Naive thymus-derived CD4-positive, alpha-beta T cell (primary cell): ENCODE results near the gene KCNE2. TPM values are rescaled to one million over a fixed set of nuclear protein-coding genes. Genes with fewer than 3 reads are reported as not detected.

ENCODE experiments used
- ATAC-seq: fragments of 150-1000 bp; cut with Tn5 transposase; 2 replicates; pipeline ENCODE4 v1.10.0; 2021; ENCODE audit warnings: mild to moderate bottlenecking, moderate library complexity
- CTCF ChIA-PET: fragments of 350-600 bp; sonication (Branson Sonifier 250); formaldehyde crosslinking; loops from one replicate; lab custom pipeline; 2021; ENCODE audit warnings: antibody characterized with exemption; lab: Charles Lee
- POLR2A ChIA-PET: fragments of 350-600 bp; sonication (Branson Sonifier 250); formaldehyde crosslinking; loops from one replicate; lab custom pipeline; 2021; ENCODE audit warnings: antibody characterized with exemption, inconsistent platforms; lab: Charles Lee
- DNase-seq, 9 donors: peaks; one replicate each; pipeline versions ENCODE4 v3.0.0 to v3.0.0-alpha.2; 2020 to 2022; ENCODE audit warnings: mixed read lengths in 1 of 9
- H3K27ac ChIP-seq: one replicate; pipeline ENCODE4 v1.7.0; 2013; ENCODE audit warnings: mild to moderate bottlenecking, low read depth, low read length, moderate library complexity
- H3K27me3 ChIP-seq, 2 donors: one replicate each; pipeline ENCODE4 v1.7.0; 2013; ENCODE audit warnings: low read length in 2 of 2, mild to moderate bottlenecking in 2 of 2, moderate library complexity in 2 of 2; ENCODE audit not compliant: control insufficient read depth in 2 of 2, insufficient read depth in 2 of 2
- H3K36me3 ChIP-seq, 3 experiments: 1 replicate in 2 of 3; 2 replicates in 1 of 3; pipeline ENCODE4 v1.7.0; 2013; ENCODE audit warnings: low read length in 3 of 3, mild to moderate bottlenecking in 3 of 3, moderate library complexity in 1 of 3; ENCODE audit not compliant: insufficient read depth in 3 of 3, control insufficient read depth in 2 of 3
- H3K4me1 ChIP-seq, 2 donors: one replicate each; pipeline ENCODE4 v1.7.0; 2013; ENCODE audit warnings: low read length in 2 of 2, mild to moderate bottlenecking in 2 of 2, moderate library complexity in 1 of 2; ENCODE audit not compliant: control insufficient read depth in 2 of 2, insufficient read depth in 2 of 2
- H3K4me3 ChIP-seq: 2 replicates; pipeline ENCODE4 v1.7.0; 2013; ENCODE audit warnings: mild to moderate bottlenecking, low read length
- H3K9me3 ChIP-seq, 3 experiments: 1 replicate in 2 of 3; 2 replicates in 1 of 3; pipeline ENCODE4 v1.7.0; 2013; ENCODE audit warnings: low read length in 3 of 3; ENCODE audit not compliant: control insufficient read depth in 2 of 3
- H3K27ac Mint-ChIP-seq, 9 donors: one replicate each; pipeline ENCODE4 v1.8.0; 2020 to 2022; ENCODE audit warnings: mixed read lengths in 9 of 9, mild to moderate bottlenecking in 8 of 9, moderate library complexity in 5 of 9, inconsistent platforms in 2 of 9
- H3K27me3 Mint-ChIP-seq, 5 donors: one replicate each; pipeline ENCODE4 v1.8.0; 2021 to 2022; ENCODE audit warnings: mixed read lengths in 5 of 5, mild to moderate bottlenecking in 1 of 5
- H3K36me3 Mint-ChIP-seq, 5 donors: one replicate each; pipeline ENCODE4 v1.8.0; 2020 to 2022; ENCODE audit warnings: mixed read lengths in 5 of 5, mild to moderate bottlenecking in 3 of 5, inconsistent platforms in 1 of 5
- H3K4me1 Mint-ChIP-seq, 7 donors: one replicate each; pipeline ENCODE4 v1.8.0; 2020 to 2022; ENCODE audit warnings: mixed read lengths in 7 of 7, mild to moderate bottlenecking in 3 of 7, inconsistent platforms in 1 of 7
- H3K4me3 Mint-ChIP-seq, 10 donors: one replicate each; pipeline ENCODE4 v1.8.0; 2020 to 2022; ENCODE audit warnings: mild to moderate bottlenecking in 10 of 10, mixed read lengths in 10 of 10, moderate library complexity in 6 of 10, inconsistent platforms in 2 of 10
- H3K9me3 Mint-ChIP-seq, 11 donors: one replicate each; pipeline ENCODE4 v1.8.0; 2020 to 2022; ENCODE audit warnings: mixed read lengths in 11 of 11, mild to moderate bottlenecking in 4 of 11, inconsistent platforms in 1 of 11, moderate library complexity in 1 of 11
- intact Hi-C, 2 donors: fragments of 100-400 bp; cut with micrococcal nuclease; formaldehyde crosslinking; loops; one replicate each; pipeline ENCODE4 v1.15.1; 2023
- polyA plus RNA-seq, 2 donors: library from polyadenylated mRNA; unstranded; fragments of 300-500 nt; fragmentation: Illumina TruSeq; gene quantifications; one replicate each; pipeline ENCODE4 v1.2.3, GENCODE V29; 2021
- total RNA-seq, 6 experiments: library from RNA in 5 of 6; stranded (reverse) in 5 of 6; gene quantifications; 1 replicate in 5 of 6; 2 replicates in 1 of 6; pipeline ENCODE4 v1.2.3 and lab custom pipeline; 2021 to 2026

The KCNE2 gene
- total and polyA plus RNA-seq, 7 experiments from 2014 or later: 0.51 TPM; not detected in 6

DNA sequence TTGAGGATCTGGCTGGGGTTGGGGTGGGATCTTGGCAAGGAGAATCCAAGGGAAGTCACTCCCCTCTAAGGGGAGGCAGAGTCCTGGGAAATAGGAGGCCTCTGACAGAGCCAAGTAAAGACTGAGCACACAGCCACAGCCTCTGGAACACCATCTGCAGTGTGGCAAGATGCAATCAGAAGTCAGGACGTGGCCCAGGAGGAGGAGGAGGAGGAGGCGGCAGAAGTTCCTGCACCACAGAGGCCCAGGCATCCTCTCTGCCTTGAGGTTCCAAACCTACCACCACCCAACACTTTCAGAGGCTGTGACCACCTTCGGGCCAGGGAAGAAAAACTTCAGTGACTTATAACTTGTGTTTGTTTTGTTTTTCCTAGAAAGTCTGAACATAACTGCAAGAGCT is 23.7 kb upstream of the KCNE2 start:
- no peak for DNase-seq
- CTCF ChIA-PET: no interaction called here
- Histone ChIP-seq H3K27me3 (no peaks in the 10 kb centered on the region), H3K9me3 (no peaks in the 10 kb centered on the region), H3K4me1 (no peaks in the 10 kb centered on the region), H3K36me3 (no peaks in the 10 kb centered on the region), H3K27ac (no peak overlapping the region), H3K4me3 (no peak overlapping the region)
- H3K27me3 Mint-ChIP-seq: peaks cover 0 to 5% (median 0%) of the 10 kb centered on the region in 5 donors
- no peak overlapping the region for H3K4me3 Mint-ChIP-seq
- peak overlapping the region in 1 of 9 donors; percentile 47 for H3K27ac Mint-ChIP-seq
- no peak for ATAC-seq
- intact Hi-C loops: no loop called here
- H3K36me3 Mint-ChIP-seq: peaks cover 0 to 7% (median 0%) of the 10 kb centered on the region in 5 donors
- H3K4me1 Mint-ChIP-seq: peaks cover 0 to 9% (median 0%) of the 10 kb centered on the region in 7 donors
- POLR2A ChIA-PET: no interaction called here
- peaks cover 0 to 1% (median 0%) of the 10 kb centered on the region in 11 donors for H3K9me3 Mint-ChIP-seq

DNA sequence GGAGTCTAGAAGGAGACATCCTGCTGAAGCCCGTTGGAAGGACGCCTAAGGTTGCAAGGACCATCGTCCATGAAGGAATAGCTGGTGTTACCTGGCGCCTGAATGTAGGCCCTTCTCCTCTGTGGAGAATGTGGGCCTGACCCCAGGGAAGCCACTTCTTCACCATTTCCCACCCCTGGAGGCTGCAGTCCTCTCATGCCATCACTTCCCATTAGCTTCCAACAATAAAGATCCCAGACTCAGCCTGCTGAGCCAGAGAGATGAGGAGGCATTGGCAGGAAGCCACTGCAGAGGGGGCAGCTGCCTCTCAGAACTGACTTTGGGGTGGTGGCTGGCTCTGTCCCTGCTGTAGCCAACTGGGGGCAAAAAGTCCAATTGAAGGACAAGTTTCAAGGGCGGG is 21.3 kb upstream of the KCNE2 start:
- peaks cover 0 to 5% (median 0%) of the 10 kb centered on the region in 5 donors for H3K27me3 Mint-ChIP-seq
- Histone ChIP-seq H3K9me3 (no peaks in the 10 kb centered on the region), H3K36me3 (no peaks in the 10 kb centered on the region), H3K27me3 (no peaks in the 10 kb centered on the region), H3K4me3 (no peak overlapping the region), H3K4me1 (no peaks in the 10 kb centered on the region), H3K27ac (no peak overlapping the region)
- H3K4me1 Mint-ChIP-seq: peaks cover 0 to 13% (median 0%) of the 10 kb centered on the region in 7 donors
- peaks cover 0 to 7% (median 0%) of the 10 kb centered on the region in 5 donors for H3K36me3 Mint-ChIP-seq
- H3K4me3 Mint-ChIP-seq: no peak overlapping the region
- peak overlapping the region in 1 of 9 donors; percentile 9 for H3K27ac Mint-ChIP-seq
- no peak for DNase-seq
- peaks cover 0 to 1% (median 0%) of the 10 kb centered on the region in 11 donors for H3K9me3 Mint-ChIP-seq
- intact Hi-C loops: no loop called here
- no peak for ATAC-seq
- CTCF ChIA-PET: no interaction called here
- POLR2A ChIA-PET: interaction anchor here (0.8 kb wide), 1 partner anchor 14 kb away, joined by 4 read pairs; no protein-coding TSS in a partner anchor

DNA sequence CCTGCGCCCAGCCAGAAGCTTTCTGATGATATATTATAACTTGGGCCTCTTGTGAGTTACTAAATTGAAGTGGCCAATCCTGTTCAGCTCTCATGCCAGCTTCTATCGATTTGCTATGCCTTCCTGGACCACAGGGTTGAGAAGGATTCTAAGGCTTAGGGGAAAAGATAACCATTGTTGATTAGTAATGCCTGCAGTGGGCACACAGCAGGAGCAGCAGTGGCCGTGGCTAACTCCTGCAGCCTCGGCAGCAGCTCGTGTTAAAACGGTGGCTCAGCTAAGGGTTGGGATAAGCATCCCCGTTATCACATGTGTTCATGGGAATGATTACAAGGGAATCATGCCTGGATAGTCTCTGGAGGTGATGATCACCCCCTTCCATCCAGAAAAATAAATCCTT is 20.5 kb upstream of the KCNE2 start:
- ChIA-PET CTCF (no interaction called here), POLR2A (no interaction called here)
- Mint-ChIP-seq H3K27ac (no peak overlapping the region), H3K36me3 (peaks cover 0 to 7% (median 0%) of the 10 kb centered on the region in 5 donors), H3K27me3 (peaks cover 0 to 2% (median 0%) of the 10 kb centered on the region in 5 donors), H3K4me3 (no peak overlapping the region), H3K4me1 (peaks cover 0 to 16% (median 5%) of the 10 kb centered on the region in 7 donors), H3K9me3 (no peaks in the 10 kb centered on the region)
- ATAC-seq: no peak
- DNase-seq: no peak
- no peaks in the 10 kb centered on the region for H3K4me1 ChIP-seq
- H3K27me3 ChIP-seq: no peaks in the 10 kb centered on the region
- H3K36me3 ChIP-seq: no peaks in the 10 kb centered on the region
- H3K9me3 ChIP-seq: no peaks in the 10 kb centered on the region
- intact Hi-C loops: no loop called here
- H3K4me3 ChIP-seq: no peak overlapping the region
- no peak overlapping the region for H3K27ac ChIP-seq

DNA sequence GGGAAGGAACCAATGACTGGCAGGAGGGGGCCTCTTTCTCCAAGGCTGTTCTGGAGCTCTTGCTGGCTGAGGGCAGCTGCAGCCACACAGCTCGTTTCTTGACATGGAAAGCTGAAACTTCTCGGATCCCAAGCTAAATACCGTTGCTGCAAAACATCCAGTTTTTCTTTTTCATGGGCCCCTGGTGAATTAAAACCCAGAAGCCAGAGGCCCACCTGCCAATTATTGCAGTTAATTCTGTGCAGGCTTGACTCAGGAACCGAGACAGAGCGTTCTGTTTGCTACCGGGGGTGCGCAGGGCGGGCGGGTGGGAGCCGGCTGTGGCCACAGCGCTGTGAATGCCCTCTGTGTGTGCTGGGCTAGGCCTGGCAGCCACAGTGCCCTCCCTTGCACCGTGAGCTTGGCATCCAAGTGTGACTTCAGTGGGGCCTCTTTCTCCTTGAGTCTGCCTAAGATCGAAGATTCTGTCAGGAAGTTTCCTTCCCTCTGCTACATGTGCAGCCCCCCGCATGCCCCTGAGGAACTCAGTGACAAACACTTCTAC is 19.9 kb upstream of the KCNE2 start:
- no peaks in the 10 kb centered on the region for H3K9me3 ChIP-seq
- H3K4me3 Mint-ChIP-seq: no peak overlapping the region
- peaks cover 0 to 3% (median 0%) of the 10 kb centered on the region in 5 donors for H3K36me3 Mint-ChIP-seq
- H3K4me1 ChIP-seq: no peaks in the 10 kb centered on the region
- DNase-seq: no peak
- H3K4me1 Mint-ChIP-seq: peaks cover 0 to 16% (median 5%) of the 10 kb centered on the region in 7 donors
- H3K27ac ChIP-seq: no peak overlapping the region
- no peak for ATAC-seq
- ChIA-PET CTCF (no interaction called here), POLR2A (no interaction called here)
- no peak overlapping the region for H3K4me3 ChIP-seq
- no peaks in the 10 kb centered on the region for H3K36me3 ChIP-seq
- intact Hi-C loops: no loop called here
- no peaks in the 10 kb centered on the region for H3K27me3 ChIP-seq
- H3K27ac Mint-ChIP-seq: no peak overlapping the region
- H3K27me3 Mint-ChIP-seq: peaks cover 0 to 2% (median 0%) of the 10 kb centered on the region in 5 donors
- H3K9me3 Mint-ChIP-seq: no peaks in the 10 kb centered on the region

DNA sequence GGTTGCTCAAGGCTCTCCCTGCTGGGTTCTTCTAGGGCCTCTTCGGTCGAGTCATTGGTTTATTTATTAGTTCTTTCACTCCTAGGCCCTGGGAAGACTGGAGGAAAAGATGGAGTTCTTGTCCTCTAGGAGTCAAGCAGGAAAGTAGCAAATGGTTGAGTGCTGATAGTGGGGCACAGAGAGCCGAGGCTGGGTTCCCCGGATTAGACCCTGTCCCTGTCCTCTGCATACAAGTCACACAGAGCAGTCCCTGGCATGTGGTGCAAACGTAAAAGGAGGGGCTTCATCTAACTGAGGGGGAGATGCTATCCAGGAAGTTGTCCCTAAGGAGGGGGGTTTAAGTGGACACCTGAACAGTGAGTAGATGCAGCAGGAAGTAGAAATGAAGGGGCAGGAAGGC is 19.2 kb upstream of the KCNE2 start:
- intact Hi-C loops: no loop called here
- DNase-seq (no peak), ATAC-seq (no peak)
- no peak overlapping the region for H3K27ac ChIP-seq
- no peaks in the 10 kb centered on the region for H3K36me3 ChIP-seq
- POLR2A ChIA-PET: no interaction called here
- CTCF ChIA-PET: interaction anchor here (5.1 kb wide), 1 partner anchor 421 kb away, joined by 126 read pairs; no protein-coding TSS in a partner anchor
- no peak overlapping the region for H3K4me3 Mint-ChIP-seq
- no peaks in the 10 kb centered on the region for H3K27me3 ChIP-seq
- H3K9me3 ChIP-seq: no peaks in the 10 kb centered on the region
- H3K27me3 Mint-ChIP-seq: peaks cover 0 to 3% (median 0%) of the 10 kb centered on the region in 5 donors
- no peaks in the 10 kb centered on the region for H3K9me3 Mint-ChIP-seq
- H3K36me3 Mint-ChIP-seq: no peaks in the 10 kb centered on the region
- no peak overlapping the region for H3K4me3 ChIP-seq
- H3K4me1 ChIP-seq: no peaks in the 10 kb centered on the region
- H3K4me1 Mint-ChIP-seq: peaks cover 0 to 16% (median 5%) of the 10 kb centered on the region in 7 donors
- H3K27ac Mint-ChIP-seq: peak overlapping the region in 1 of 9 donors; percentile 74

DNA sequence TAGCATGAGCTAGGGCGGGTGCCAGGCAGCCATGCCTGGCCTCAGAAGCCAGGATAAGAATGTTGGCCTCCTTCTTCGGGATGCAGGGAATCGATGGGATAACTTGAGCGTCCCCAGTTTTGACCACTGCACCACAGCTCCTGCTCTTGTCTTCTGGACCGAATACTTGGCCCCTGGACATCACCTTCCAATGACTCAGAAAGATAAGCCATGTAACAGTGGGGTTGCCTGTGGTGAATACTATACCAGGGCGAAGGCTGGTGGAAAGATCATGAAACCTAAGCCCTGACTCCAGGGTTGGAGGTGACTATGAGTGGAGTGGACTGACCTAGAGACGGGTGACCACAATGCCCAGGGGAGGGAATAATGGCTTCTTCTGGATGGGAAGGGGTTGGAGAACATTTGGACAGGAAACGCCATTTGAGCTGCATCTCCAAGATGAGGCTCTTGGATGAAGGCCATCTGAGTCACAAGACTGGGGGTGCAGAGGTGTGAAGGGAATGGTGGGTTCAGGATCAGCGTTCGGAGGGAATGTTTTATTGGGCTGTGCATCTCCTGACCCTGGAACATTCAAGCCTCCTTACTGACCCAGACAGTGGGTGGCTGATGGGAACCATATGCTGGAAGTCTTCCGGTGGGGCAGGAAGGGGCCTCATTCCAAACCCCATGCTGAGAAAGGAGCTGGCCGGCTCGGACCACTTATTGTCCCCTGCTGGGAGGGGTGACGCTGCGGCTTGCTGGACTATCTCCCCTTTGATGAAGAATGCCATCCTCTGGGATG is 18.5 kb upstream of the KCNE2 start:
- Mint-ChIP-seq H3K27ac (peak overlapping the region in 1 of 9 donors; percentile 74), H3K4me3 (no peak overlapping the region), H3K4me1 (peaks cover 0 to 15% (median 5%) of the 10 kb centered on the region in 7 donors), H3K9me3 (no peaks in the 10 kb centered on the region), H3K27me3 (peaks cover 0 to 8% (median 0%) of the 10 kb centered on the region in 5 donors), H3K36me3 (no peaks in the 10 kb centered on the region)
- H3K4me3 ChIP-seq: no peak overlapping the region
- ATAC-seq (no peak), DNase-seq (no peak)
- intact Hi-C loops: loop anchor here (5.0 kb wide), 2 partner anchors 268 to 703 kb away; partner anchors contain the start of genes CRYZL1 (in 1 of the 2) and ITSN1 (in 1 of the 2)
- CTCF ChIA-PET: interaction anchor here (0.6 to 5.1 kb wide), 2 partner anchors 267 to 422 kb away, joined by 3 to 126 read pairs; no protein-coding TSS in a partner anchor
- no peaks in the 10 kb centered on the region for H3K9me3 ChIP-seq
- H3K36me3 ChIP-seq: no peaks in the 10 kb centered on the region
- H3K27ac ChIP-seq: no peak overlapping the region
- H3K27me3 ChIP-seq: no peaks in the 10 kb centered on the region
- H3K4me1 ChIP-seq: no peaks in the 10 kb centered on the region
- POLR2A ChIA-PET: no interaction called here
